Naive B cell (primary cell): Measurements from ENCODE around the gene RNF187. TPM values are rescaled to one million over a fixed set of nuclear protein-coding genes. Genes with fewer than 3 reads are reported as not detected.
A peak's percentile ranks its signal among the peaks of the same experiment; 100 is the strongest.
"Not testable (repeated sequence)": the region's sequence is repeated elsewhere in the genome, so short reads cannot be mapped to it uniquely, and the experiment has no call there.

Source experiments
- ATAC-seq, 2 donors: fragments of 150-1000 bp; cut with Tn5 transposase; 2 replicates each; pipeline ENCODE4 v1.10.0; 2021; ENCODE audit warnings: low read depth in 2 of 2, mild to moderate bottlenecking in 2 of 2, moderate library complexity in 2 of 2
- DNase-seq: peaks from one replicate; pipeline ENCODE4 v3.0.0; 2022
- H3K27ac Mint-ChIP-seq, 6 donors: one replicate each; pipeline ENCODE4 v1.8.0; 2020 to 2022; ENCODE audit warnings: mild to moderate bottlenecking in 6 of 6, mixed read lengths in 6 of 6, moderate library complexity in 5 of 6, inconsistent platforms in 2 of 6
- H3K27me3 Mint-ChIP-seq, 3 donors: one replicate each; pipeline ENCODE4 v1.8.0; 2021 to 2022; ENCODE audit warnings: mixed read lengths in 3 of 3, mild to moderate bottlenecking in 1 of 3
- H3K36me3 Mint-ChIP-seq, 2 donors: one replicate each; pipeline ENCODE4 v1.8.0; 2020 to 2022; ENCODE audit warnings: mixed read lengths in 2 of 2, inconsistent platforms in 1 of 2, mild to moderate bottlenecking in 1 of 2
- H3K4me1 Mint-ChIP-seq, 3 donors: one replicate each; pipeline ENCODE4 v1.8.0; 2020 to 2022; ENCODE audit warnings: mixed read lengths in 3 of 3, inconsistent platforms in 1 of 3, mild to moderate bottlenecking in 1 of 3, moderate library complexity in 1 of 3
- H3K4me3 Mint-ChIP-seq, 8 donors: one replicate each; pipeline ENCODE4 v1.8.0; 2020 to 2022; ENCODE audit warnings: mild to moderate bottlenecking in 8 of 8, mixed read lengths in 8 of 8, moderate library complexity in 8 of 8, inconsistent platforms in 2 of 8
- H3K9me3 Mint-ChIP-seq, 7 donors: one replicate each; pipeline ENCODE4 v1.8.0; 2020 to 2022; ENCODE audit warnings: mixed read lengths in 7 of 7, mild to moderate bottlenecking in 5 of 7, inconsistent platforms in 2 of 7, moderate library complexity in 1 of 7
- polyA plus RNA-seq, 6 donors: library from polyadenylated mRNA; unstranded; fragments of 300-500 nt; fragmentation: Illumina TruSeq; gene quantifications; one replicate each; pipeline ENCODE4 v1.2.3, GENCODE V29; 2021; ENCODE audit warnings: low read depth in 6 of 6

The RNF187 gene
- polyA plus RNA-seq, 6 donors from 2014 or later: 18.1 to 50.1 (median 28.3) TPM

DNA sequence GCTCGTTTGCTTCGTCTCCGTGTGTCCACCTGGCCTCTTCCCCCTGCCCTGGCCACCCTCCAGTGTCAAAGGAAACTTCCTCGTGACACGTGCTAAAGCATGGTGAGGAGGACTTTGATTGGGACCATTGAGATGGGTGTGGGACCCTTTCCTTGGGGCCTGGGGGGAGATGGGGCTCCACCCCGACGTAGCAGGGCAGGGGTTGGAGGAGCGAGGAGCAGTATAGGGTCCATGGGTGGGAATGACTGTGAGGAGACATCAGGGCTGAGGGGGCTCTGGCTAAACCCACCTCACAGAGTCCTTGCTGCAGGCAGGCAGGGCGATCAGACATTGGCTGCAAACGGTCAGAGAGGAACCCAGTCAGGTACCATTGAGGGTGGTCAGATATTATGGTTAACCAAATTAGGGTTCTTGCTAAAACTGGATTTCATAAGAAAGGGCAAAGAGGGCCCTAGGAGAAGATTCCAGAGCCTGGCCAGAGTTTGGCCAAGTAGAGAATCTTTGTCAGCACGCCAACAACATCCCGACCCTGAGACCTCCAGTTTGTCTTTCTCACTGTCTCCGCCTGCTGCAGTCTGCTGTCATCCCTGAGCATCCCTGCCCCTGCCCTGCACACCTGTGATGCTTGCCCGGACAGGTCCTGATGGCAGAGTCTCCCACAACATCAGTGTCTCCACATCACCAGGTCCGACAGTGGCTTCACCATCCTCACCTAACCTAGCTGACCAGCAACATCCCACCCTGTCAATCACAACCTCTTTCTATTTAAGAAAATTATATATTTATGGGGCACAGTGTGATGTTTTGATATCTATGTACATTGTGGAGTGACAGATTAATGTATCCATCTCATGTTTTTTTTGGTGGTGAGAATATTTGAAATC lies 8.0 kb downstream of the RNF187 start:
- H3K9me3 Mint-ChIP-seq: peaks cover 0 to 2% (median 0%) of the 10 kb centered on the region in 7 donors
- peaks cover 17 to 53% of the 10 kb centered on the region in 2 donors for H3K36me3 Mint-ChIP-seq
- peaks cover 23 to 43% (median 24%) of the 10 kb centered on the region in 3 donors for H3K4me1 Mint-ChIP-seq
- no peaks in the 10 kb centered on the region for H3K27me3 Mint-ChIP-seq
- ATAC-seq (no peak), DNase-seq (no peak)
- peak overlapping the region in 2 of 6 donors; percentile 4 to 23 for H3K27ac Mint-ChIP-seq
- peak overlapping the region in 1 of 8 donors; percentile 41 for H3K4me3 Mint-ChIP-seq

DNA sequence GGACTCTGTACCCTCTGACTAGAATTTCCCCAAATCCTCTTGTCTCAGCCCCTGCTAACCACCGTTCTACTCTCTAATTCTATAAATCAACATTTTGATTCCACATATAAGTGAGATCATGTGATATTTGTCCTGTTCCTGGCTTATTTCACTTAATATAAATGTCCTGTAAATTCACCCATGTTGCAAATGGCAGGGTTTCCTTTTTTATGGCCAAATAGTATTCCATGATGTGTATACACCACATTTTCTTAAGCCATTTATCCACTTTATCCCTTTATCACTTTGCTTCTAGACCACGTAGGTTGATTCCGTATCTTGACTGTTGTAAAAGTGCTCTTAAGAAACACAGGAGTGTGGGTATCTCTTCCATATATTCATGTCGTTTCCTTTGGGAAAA lies 8.9 kb downstream of the RNF187 start:
- H3K4me3 Mint-ChIP-seq: no peak overlapping the region
- DNase-seq (no peak), ATAC-seq (no peak)
- H3K4me1 Mint-ChIP-seq: peaks cover 24 to 43% (median 25%) of the 10 kb centered on the region in 3 donors
- no peak overlapping the region for H3K27ac Mint-ChIP-seq
- peaks cover 17 to 47% of the 10 kb centered on the region in 2 donors for H3K36me3 Mint-ChIP-seq
- no peaks in the 10 kb centered on the region for H3K27me3 Mint-ChIP-seq
- peaks cover 0 to 2% (median 0%) of the 10 kb centered on the region in 7 donors for H3K9me3 Mint-ChIP-seq

DNA sequence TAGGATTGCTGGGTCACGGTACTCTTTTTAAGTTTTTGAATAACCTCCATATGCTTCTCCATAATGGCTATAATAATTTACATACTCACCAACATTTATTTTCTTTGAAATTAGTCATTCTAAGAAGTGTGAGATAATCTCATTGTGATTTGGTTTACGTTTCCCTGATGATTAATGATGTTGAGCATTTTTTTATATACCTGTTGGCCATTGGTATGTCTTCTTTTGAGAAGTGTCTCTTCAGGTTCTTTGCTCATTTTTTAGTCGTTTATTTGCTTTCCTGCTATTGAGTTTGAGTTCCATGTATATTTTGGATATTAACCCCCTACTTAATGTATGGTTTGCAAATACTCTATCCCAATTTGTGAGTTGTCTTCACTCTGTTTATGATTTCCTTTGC lies 9.3 kb downstream of the RNF187 start:
- ATAC-seq (no peak), DNase-seq (no peak)
- H3K36me3 Mint-ChIP-seq: peaks cover 17 to 47% of the 10 kb centered on the region in 2 donors
- H3K27me3 Mint-ChIP-seq: no peaks in the 10 kb centered on the region
- peaks cover 24 to 46% (median 29%) of the 10 kb centered on the region in 3 donors for H3K4me1 Mint-ChIP-seq
- peaks cover 0 to 2% (median 0%) of the 10 kb centered on the region in 7 donors for H3K9me3 Mint-ChIP-seq
- no peak overlapping the region for H3K27ac Mint-ChIP-seq
- no peak overlapping the region for H3K4me3 Mint-ChIP-seq

DNA sequence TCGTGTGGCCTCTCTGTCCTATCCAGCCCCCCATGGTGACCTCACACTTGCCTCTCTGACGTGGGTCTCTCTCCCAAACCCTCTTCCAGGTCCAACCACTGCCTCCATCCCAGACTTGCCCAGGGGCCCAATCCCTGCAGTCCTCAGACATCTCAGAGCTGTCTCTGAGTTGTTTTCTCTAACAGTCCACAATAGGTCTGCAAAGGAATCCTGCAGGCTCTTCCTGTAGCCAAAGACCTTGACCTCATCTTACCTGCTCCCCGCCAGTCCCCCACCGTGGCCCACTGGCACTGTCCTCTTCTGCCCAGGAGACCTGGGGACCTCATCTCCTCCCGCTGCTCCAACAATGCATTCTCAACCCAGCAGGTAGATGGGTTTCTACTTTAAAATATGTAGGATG lies 10.0 kb downstream of the RNF187 start:
- Mint-ChIP-seq H3K27ac (no peak overlapping the region), H3K4me3 (peak overlapping the region in 2 of 8 donors; percentile 4 to 60), H3K4me1 (peaks cover 20 to 42% (median 26%) of the 10 kb centered on the region in 3 donors), H3K9me3 (peaks cover 0 to 2% (median 0%) of the 10 kb centered on the region in 7 donors), H3K36me3 (peaks cover 13 to 47% of the 10 kb centered on the region in 2 donors), H3K27me3 (no peaks in the 10 kb centered on the region)
- DNase-seq: no peak
- no peak for ATAC-seq

DNA sequence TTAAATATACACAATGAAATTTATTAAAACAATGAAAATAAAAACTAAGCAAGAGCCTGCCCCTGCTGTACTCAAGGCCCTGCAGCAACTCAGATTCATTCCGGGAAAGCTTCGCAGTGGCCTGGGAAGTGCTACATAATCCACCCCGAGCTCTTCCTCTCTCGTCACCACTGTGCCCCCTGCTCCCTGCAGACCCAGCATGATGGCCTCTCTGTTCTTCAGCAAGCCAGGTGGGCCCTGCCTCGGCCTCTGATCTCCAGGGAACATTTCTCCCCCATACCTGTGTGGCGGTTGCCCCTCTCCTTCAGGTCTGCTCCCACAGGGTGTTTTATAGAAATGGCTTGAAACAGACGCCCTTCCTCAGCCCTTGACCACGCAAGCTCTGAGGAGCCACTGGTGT lies 10.6 kb downstream of the RNF187 start:
- no peak for ATAC-seq
- Mint-ChIP-seq H3K4me1 (peaks cover 20 to 42% (median 26%) of the 10 kb centered on the region in 3 donors), H3K27me3 (no peaks in the 10 kb centered on the region), H3K4me3 (no peak overlapping the region), H3K36me3 (peaks cover 13 to 47% of the 10 kb centered on the region in 2 donors), H3K9me3 (no peaks in the 10 kb centered on the region), H3K27ac (no peak overlapping the region)
- no peak for DNase-seq

DNA sequence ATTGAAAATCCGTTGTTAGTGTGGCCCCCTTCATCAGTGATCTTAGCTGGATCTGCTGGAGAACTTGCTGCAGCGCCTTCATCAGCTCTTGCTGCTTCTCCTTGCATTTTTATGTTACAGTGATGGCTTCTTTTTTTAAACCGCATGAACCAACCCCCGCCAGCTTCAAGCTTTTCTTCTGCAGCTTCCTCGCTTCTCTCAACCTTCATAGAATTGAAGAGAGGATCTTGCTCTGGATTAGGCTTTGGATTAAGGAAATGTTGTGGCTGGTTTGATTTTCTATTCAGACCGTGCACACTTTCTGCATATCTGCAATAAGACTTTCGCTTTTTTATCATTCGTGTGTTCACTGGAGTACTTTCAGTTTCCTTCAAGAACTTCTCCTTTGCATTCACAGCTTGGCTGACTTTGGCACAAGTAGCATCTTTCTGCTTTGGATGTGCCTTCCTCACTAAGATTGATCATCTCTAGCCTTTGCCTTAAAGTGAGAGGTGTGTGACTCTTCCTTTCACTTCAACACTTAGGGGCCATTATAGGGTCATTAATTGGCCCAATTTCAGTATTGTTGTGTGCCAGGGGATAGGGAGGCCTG lies 13.1 kb downstream of the RNF187 start:
- Mint-ChIP-seq H3K36me3 (peaks cover 13 to 29% of the 10 kb centered on the region in 2 donors), H3K27me3 (peaks cover 0 to 9% (median 0%) of the 10 kb centered on the region in 3 donors), H3K9me3 (no peaks in the 10 kb centered on the region), H3K27ac (peak overlapping the region; percentile 0 to 96 (median 78)), H3K4me3 (peak overlapping the region; percentile 58 to 94 (median 82)), H3K4me1 (peaks cover 12 to 27% (median 24%) of the 10 kb centered on the region in 3 donors)
- ATAC-seq (peak; percentile 68 to 71), DNase-seq (peak; percentile 57)

DNA sequence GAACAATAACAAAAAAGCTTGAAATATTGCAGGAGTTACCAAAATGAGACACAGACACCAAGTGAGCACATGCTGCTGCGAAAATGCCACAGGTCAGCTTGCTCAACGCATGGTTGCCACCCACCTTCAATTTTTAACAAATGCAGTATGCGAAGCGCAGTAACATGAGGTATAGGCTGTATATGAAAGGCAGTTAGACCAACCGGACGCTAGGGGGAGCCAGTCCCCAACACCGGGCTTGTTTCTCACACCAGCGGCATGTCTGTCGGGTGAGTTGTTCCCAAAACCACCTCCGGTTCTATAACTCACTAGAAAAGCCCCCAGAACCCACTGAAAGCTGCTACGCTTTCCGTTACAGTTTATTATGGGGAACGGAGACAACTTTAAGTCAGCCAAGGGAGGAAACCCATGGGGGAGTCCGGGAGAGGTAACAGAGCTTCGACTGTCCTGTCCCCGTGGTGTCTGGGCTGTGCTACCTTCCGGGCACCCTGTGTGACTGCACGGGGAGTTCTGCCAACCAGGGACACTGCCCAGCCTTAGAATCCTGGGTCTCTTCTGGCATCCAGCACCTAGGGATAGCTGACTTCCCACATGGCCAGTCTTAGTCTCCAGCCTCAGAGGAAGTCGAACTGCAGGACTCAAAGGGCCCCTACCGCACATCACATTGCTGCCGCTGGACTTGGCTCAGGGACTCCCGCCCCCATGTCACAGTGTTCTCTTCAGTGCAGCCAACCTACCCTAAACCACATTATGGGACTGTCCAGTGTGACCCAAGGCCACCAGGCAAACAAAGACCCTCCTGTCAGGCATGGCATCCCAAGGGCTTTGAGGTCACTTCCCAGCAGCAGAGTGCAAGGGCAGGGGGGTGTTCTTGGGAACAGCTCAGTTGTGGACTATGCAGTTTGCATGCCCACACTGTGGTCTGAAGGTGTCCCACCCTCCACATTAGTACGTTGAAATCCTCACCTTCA lies 14.0 kb downstream of the RNF187 start:
- Mint-ChIP-seq H3K4me3 (peak overlapping the region; percentile 58 to 94 (median 82)), H3K27me3 (peaks cover 0 to 9% (median 0%) of the 10 kb centered on the region in 3 donors), H3K27ac (peak overlapping the region; percentile 0 to 96 (median 78)), H3K36me3 (peaks cover 11 to 20% of the 10 kb centered on the region in 2 donors), H3K4me1 (peaks cover 12 to 24% (median 22%) of the 10 kb centered on the region in 3 donors), H3K9me3 (no peaks in the 10 kb centered on the region)
- peak; percentile 92 for ATAC-seq
- DNase-seq: peak; percentile 83

DNA sequence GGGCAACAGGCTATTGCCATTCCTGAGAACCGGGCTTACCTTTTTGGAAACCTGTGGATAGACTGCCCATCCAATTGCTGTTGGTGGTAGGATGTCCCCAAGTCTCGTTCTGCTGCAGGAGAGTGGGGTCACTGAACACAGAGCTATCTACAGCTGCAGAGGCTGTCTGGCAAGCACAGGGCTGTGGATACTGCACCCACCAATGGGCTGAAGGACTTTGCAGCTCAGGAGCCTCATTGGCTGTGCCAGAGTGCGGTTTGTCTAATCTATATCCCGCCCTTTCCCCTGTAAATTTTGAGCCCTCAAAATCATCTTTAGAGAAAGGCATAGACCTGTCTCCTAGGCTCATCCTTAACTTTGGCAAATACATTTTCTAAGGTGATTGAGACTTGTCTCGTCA lies 15.3 kb downstream of the RNF187 start:
- Mint-ChIP-seq H3K27me3 (peaks cover 0 to 12% (median 0%) of the 10 kb centered on the region in 3 donors), H3K27ac (no peak overlapping the region), H3K4me3 (no peak overlapping the region), H3K9me3 (no peaks in the 10 kb centered on the region), H3K36me3 (peaks cover 0 to 7% of the 10 kb centered on the region in 2 donors), H3K4me1 (peaks cover 8 to 22% (median 16%) of the 10 kb centered on the region in 3 donors)
- ATAC-seq: no peak
- no peak for DNase-seq

DNA sequence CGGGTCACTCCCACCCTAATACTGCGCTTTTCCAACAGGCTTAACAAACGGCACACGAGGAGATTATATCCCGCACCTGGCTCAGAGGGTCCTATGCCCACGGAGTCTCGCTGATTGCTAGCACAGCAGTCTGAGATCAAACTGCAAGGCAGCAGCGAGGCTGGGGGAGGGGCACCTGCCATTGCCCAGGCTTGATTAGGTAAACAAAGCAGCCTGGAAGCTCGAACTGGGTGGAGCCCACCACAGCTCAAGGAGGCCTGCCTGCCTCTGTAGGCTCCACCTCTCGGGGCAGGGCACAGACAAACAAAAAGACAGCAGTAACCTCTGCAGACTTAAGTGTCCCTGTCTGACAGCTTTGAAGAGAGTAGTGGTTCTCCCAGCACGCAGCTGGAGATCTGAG lies 18.8 kb downstream of the RNF187 start:
- not testable (repeated sequence) for ATAC-seq, DNase-seq, H3K4me3 Mint-ChIP-seq, H3K36me3 Mint-ChIP-seq, H3K27ac Mint-ChIP-seq, H3K9me3 Mint-ChIP-seq, H3K4me1 Mint-ChIP-seq
- H3K27me3 Mint-ChIP-seq: peaks cover 7 to 41% (median 10%) of the 10 kb centered on the region in 3 donors

DNA sequence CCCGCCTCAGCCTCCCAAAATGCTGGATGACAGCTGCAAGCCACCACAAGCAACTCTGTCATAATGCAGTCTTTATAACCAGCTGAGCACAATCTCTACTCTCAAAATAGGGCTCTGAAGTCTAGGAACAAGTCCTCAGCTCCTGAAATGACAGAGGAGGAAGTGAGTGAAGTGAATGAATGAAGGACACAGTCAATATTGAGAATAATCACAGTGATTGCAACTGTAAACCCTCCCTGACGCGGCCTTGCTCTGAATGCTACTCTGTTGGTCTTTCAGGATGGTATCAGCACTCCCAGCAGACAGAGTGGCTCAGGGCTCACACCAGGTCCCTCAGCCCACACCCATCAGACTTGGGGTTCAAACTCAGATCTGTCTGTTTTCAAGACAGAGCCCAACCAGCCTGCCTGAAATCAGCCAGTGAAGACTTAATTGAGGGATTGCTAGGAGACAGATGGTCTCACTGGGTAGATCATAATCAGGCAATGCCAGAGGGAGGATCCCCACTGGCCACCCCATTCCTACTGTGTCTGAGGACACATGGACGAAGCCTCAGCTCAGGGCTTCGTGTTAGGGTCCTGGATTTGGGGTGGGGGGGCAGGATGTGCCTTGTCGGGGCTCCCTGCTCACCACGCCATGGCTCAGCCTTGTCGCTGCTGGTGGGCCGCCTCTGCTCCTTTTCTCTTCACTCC lies 20.9 kb downstream of the RNF187 start:
- H3K27ac Mint-ChIP-seq: no peak overlapping the region
- no peaks in the 10 kb centered on the region for H3K36me3 Mint-ChIP-seq
- H3K4me1 Mint-ChIP-seq: no peaks in the 10 kb centered on the region
- ATAC-seq (no peak), DNase-seq (no peak)
- no peaks in the 10 kb centered on the region for H3K9me3 Mint-ChIP-seq
- peaks cover 9 to 51% (median 14%) of the 10 kb centered on the region in 3 donors for H3K27me3 Mint-ChIP-seq
- H3K4me3 Mint-ChIP-seq: no peak overlapping the region

DNA sequence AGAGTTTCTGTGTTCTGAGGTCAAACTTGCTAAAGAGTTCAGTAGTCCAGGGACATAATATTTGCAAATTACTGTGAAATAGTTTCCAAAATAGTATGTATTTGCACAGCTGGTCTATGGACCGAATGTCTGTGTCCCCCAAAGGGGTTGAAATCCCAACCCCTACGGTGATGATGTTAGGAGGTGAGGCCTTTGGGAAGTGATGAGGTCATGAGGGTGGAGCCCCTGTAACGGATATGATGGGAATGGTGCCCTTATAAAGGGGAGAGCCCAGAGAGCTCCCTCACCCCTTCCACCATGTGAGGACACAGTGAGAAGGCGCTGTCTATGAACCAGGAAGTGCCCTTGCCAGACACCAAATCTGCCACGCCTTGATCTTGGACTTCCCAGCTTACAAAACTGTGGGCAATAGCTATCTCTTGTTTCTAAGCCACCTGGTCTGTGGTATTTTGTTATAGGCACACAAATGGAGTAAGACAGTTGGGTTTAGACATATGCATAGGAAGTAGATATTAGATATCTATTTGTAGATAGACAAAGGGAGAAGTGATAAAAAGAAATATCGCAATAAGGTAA lies 21.7 kb downstream of the RNF187 start:
- no peak for ATAC-seq
- DNase-seq: no peak
- Mint-ChIP-seq H3K4me3 (no peak overlapping the region), H3K9me3 (no peaks in the 10 kb centered on the region), H3K27me3 (peaks cover 9 to 51% (median 14%) of the 10 kb centered on the region in 3 donors), H3K36me3 (no peaks in the 10 kb centered on the region), H3K27ac (peak overlapping the region in 1 of 6 donors; percentile 2), H3K4me1 (no peaks in the 10 kb centered on the region)

DNA sequence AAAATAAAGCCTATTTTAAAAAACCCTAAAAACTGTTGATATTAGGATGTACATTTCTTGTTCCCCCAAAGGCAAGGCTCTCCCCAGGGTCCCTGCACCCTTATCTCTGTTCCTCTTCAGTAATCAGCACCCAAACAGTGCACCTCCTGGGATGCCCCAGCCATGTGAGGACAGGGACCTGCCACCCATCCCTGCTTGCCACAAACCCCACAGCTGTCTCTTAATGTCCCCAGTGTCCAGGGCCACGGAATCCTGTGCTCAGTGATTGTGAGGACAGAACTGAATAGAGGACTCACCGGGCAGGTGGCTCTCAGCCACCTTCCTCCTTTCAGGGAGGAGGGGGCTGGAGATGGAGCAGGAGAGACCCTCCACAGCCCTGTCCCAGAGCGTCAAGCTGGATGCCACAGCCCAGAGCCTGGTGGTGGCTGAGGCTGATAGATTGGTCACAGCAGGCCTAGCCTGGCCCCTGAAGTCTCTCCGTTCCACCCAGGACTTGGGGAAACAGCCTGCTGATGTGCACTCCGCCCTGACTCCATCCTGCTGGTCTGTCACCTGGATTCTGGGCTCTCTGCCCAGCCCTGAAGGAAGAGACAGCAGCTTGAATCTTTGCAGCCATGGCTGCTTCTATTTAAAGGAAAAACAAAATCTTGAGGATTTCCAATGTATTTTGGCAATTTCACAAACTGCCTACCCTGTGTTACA lies 23.1 kb downstream of the RNF187 start:
- Mint-ChIP-seq H3K4me3 (no peak overlapping the region), H3K27ac (no peak overlapping the region), H3K36me3 (no peaks in the 10 kb centered on the region), H3K27me3 (peaks cover 15 to 47% (median 20%) of the 10 kb centered on the region in 3 donors), H3K9me3 (no peaks in the 10 kb centered on the region), H3K4me1 (no peaks in the 10 kb centered on the region)
- no peak for DNase-seq
- no peak for ATAC-seq
